H1 (cell line): ENCODE data around the gene RFX3. TPM values are rescaled to one million over a fixed set of nuclear protein-coding genes. Genes with fewer than 3 reads are reported as not detected.

ENCODE experiments used
- CTCF ChIA-PET: fragments of 300-600 bp; sonication (Branson Sonifier 250); formaldehyde crosslinking; loops from one replicate; lab custom pipeline; 2021; ENCODE audit not compliant: partially characterized antibody; lab: Charles Lee
- POLR2A ChIA-PET: fragments of 300-600 bp; sonication (Branson Sonifier 250); formaldehyde crosslinking; loops from one replicate; lab custom pipeline; 2021; ENCODE audit warnings: inconsistent platforms; ENCODE audit not compliant: partially characterized antibody; lab: Charles Lee
- DNase-seq, 2 experiments: peaks; one replicate each; pipeline versions ENCODE4 v3.0.0 to v3.0.0-alpha.2; 2010 to 2022; ENCODE audit warnings: low spot score in 2 of 2, low read depth in 1 of 2, mixed read lengths in 1 of 2
- FAIRE-seq: peaks from 2 replicates; lab custom pipeline; 2011; peaks lifted over from hg19 to GRCh38; lab: Jason Lieb, UNC
- H2AFZ ChIP-seq: 2 replicates; pipeline ENCODE4 v1.8.1; 2012; ENCODE audit warnings: low read length, inconsistent platforms
- H2AK5ac ChIP-seq: 2 replicates; pipeline ENCODE4 v1.6.1; 2013; ENCODE audit warnings: low read depth, low read length
- H2BK120ac ChIP-seq: replicated peaks from 2 replicates; pipeline ENCODE3; 2013; ENCODE audit warnings: low read depth, low read length, inconsistent platforms
- H2BK12ac ChIP-seq: 2 replicates; pipeline ENCODE4 v1.6.1; 2013; ENCODE audit warnings: low read depth, low read length
- H2BK15ac ChIP-seq: 2 replicates; pipeline ENCODE4 v1.6.1; 2013; ENCODE audit warnings: low read length
- H2BK20ac ChIP-seq: 2 replicates; pipeline ENCODE4 v1.6.1; 2013; ENCODE audit warnings: low read length
- H2BK5ac ChIP-seq: 2 replicates; pipeline ENCODE4 v1.6.1; 2013; ENCODE audit warnings: low read depth, low read length
- H3K14ac ChIP-seq: 2 replicates; pipeline ENCODE4 v1.6.1; 2013; ENCODE audit warnings: inconsistent platforms; ENCODE audit not compliant: insufficient read length
- H3K18ac ChIP-seq: 2 replicates; pipeline ENCODE4 v1.6.1; 2013; ENCODE audit warnings: low read length; ENCODE audit errors: extremely low read depth
- H3K23ac ChIP-seq: 2 replicates; pipeline ENCODE4 v1.6.1; 2013; ENCODE audit warnings: inconsistent platforms; ENCODE audit not compliant: insufficient read length
- H3K23me2 ChIP-seq: 2 replicates; pipeline ENCODE4 v1.6.1; 2013; ENCODE audit warnings: low read depth, low read length
- H3K27ac ChIP-seq: 2 replicates; pipeline ENCODE4 v1.6.1; 2011; ENCODE audit warnings: low read depth, low read length, inconsistent platforms
- H3K27me3 ChIP-seq, 4 experiments: replicated peaks in 1 of 4; 1 replicate in 1 of 4; 2 replicates in 3 of 4; pipeline versions ENCODE4 v1.6.1 to v1.8.1; 2011 to 2013; ENCODE audit warnings: low read length in 3 of 4, mild to moderate bottlenecking in 3 of 4, inconsistent platforms in 2 of 4, mixed read lengths in 2 of 4, moderate library complexity in 1 of 4; ENCODE audit not compliant: control insufficient read depth in 3 of 4, insufficient read depth in 3 of 4; ENCODE audit errors: extremely low read depth in 1 of 4
- H3K36me3 ChIP-seq, 4 experiments: 2 replicates each; pipeline versions ENCODE4 v1.6.1 to v1.8.1; 2011 to 2013; ENCODE audit warnings: mild to moderate bottlenecking in 4 of 4, low read length in 3 of 4, moderate library complexity in 2 of 4, control low read depth in 1 of 4, inconsistent platforms in 1 of 4; ENCODE audit not compliant: insufficient read depth in 4 of 4, control insufficient read depth in 2 of 4
- H3K4ac ChIP-seq: replicated peaks from 2 replicates; pipeline ENCODE3; 2013; ENCODE audit warnings: low read length, low read depth, mixed read lengths, inconsistent platforms; ENCODE audit not compliant: insufficient read length
- H3K4me1 ChIP-seq, 4 experiments: replicated peaks in 1 of 4; 1 replicate in 1 of 4; 2 replicates in 3 of 4; pipeline versions ENCODE4 v1.6.1 to v1.8.1; 2011 to 2013; ENCODE audit warnings: low read length in 3 of 4, inconsistent platforms in 2 of 4, mixed read lengths in 1 of 4; ENCODE audit not compliant: insufficient read depth in 4 of 4, control insufficient read depth in 3 of 4
- H3K4me2 ChIP-seq, 2 experiments: 2 replicates each; pipeline versions ENCODE4 v1.6.1 to v1.8.1; 2011 to 2013; ENCODE audit warnings: low read depth in 2 of 2, low read length in 2 of 2, control low read depth in 1 of 2, inconsistent platforms in 1 of 2, mild to moderate bottlenecking in 1 of 2; ENCODE audit not compliant: insufficient read depth in 1 of 2
- H3K4me3 ChIP-seq, 4 experiments: fragments of 200-600, 300-600 bp in 1 of 4; sonication (generic), shearing (Covaris generic), sonication (Bioruptor Twin) in 1 of 4; 2 replicates each; pipeline versions ENCODE4 v1.5.1 to v1.8.1; 2011 to 2016; ENCODE audit warnings: low read length in 4 of 4, low read depth in 3 of 4, control low read depth in 2 of 4, inconsistent platforms in 2 of 4, mild to moderate bottlenecking in 2 of 4, mixed read lengths in 1 of 4, moderate library complexity in 1 of 4; ENCODE audit not compliant: insufficient read depth in 2 of 4; ENCODE audit errors: extremely low read depth in 1 of 4
- H3K56ac ChIP-seq: replicated peaks from 2 replicates; pipeline ENCODE3; 2013; ENCODE audit warnings: low read depth, mild to moderate bottlenecking, mixed read lengths, low read length, inconsistent platforms; ENCODE audit not compliant: insufficient read length
- H3K79me1 ChIP-seq: 2 replicates; pipeline ENCODE4 v1.6.1; 2013; ENCODE audit warnings: low read depth, low read length, control low read depth
- H3K79me2 ChIP-seq, 2 experiments: 2 replicates each; pipeline versions ENCODE4 v1.6.1 to v1.8.1; 2012 to 2013; ENCODE audit warnings: low read length in 2 of 2, mild to moderate bottlenecking in 2 of 2, inconsistent platforms in 1 of 2; ENCODE audit not compliant: insufficient read depth in 2 of 2, control insufficient read depth in 1 of 2
- H3K9ac ChIP-seq, 4 experiments: replicated peaks in 1 of 4; 1 replicate in 1 of 4; 2 replicates in 3 of 4; pipeline versions ENCODE4 v1.6.1 to v1.8.1; 2011 to 2013; ENCODE audit warnings: low read depth in 3 of 4, low read length in 3 of 4, control low read depth in 2 of 4, mild to moderate bottlenecking in 2 of 4, moderate library complexity in 2 of 4, inconsistent platforms in 1 of 4; ENCODE audit errors: extremely low read depth in 1 of 4
- H3K9me3 ChIP-seq, 2 experiments: 2 replicates each; pipeline versions ENCODE4 v1.6.1 to v1.8.1; 2012 to 2013; ENCODE audit warnings: mild to moderate bottlenecking in 2 of 2, moderate library complexity in 2 of 2, control low read depth in 1 of 2, inconsistent platforms in 1 of 2, low read depth in 1 of 2, low read length in 1 of 2, mixed read lengths in 1 of 2; ENCODE audit not compliant: insufficient read depth in 2 of 2
- H4K20me1 ChIP-seq, 2 experiments: replicated peaks in 1 of 2; 2 replicates each; pipeline versions ENCODE3 to v1.8.1; 2011 to 2013; ENCODE audit warnings: inconsistent platforms in 2 of 2, low read length in 2 of 2, mild to moderate bottlenecking in 1 of 2; ENCODE audit not compliant: insufficient read depth in 2 of 2, control insufficient read depth in 1 of 2
- H4K5ac ChIP-seq: 2 replicates; pipeline ENCODE4 v1.6.1; 2013; ENCODE audit warnings: low read length, low read depth, mixed read lengths, inconsistent platforms; ENCODE audit not compliant: insufficient read length
- H4K8ac ChIP-seq: 2 replicates; pipeline ENCODE4 v1.8.0; 2013; ENCODE audit warnings: mild to moderate bottlenecking, moderate library complexity, low read length, inconsistent platforms; ENCODE audit not compliant: insufficient read depth; ENCODE audit errors: extremely low read depth
- H4K91ac ChIP-seq: replicated peaks from 2 replicates; pipeline ENCODE3; 2013; ENCODE audit warnings: low read length, mixed read lengths, inconsistent platforms; ENCODE audit not compliant: insufficient read length
- ATF3 ChIP-seq: IDR thresholded peaks from 2 replicates; pipeline ENCODE4 v1.6.1; 2011; ENCODE audit warnings: low read depth, mild to moderate bottlenecking, low read length; ENCODE audit not compliant: insufficient read depth
- CHD1 ChIP-seq: IDR thresholded peaks from 2 replicates; pipeline ENCODE4 v1.6.1; 2012; ENCODE audit warnings: low read depth, low read length, improper control_type of control experiment
- CHD2 ChIP-seq: IDR thresholded peaks from 2 replicates; pipeline ENCODE4 v1.6.1; 2012; ENCODE audit warnings: low read length, improper control_type of control experiment
- EGR1 ChIP-seq: IDR thresholded peaks from 2 replicates; pipeline ENCODE4 v1.6.1; 2011; ENCODE audit warnings: low read depth, low read length, borderline replicate concordance
- GTF2F1 ChIP-seq: IDR thresholded peaks from 2 replicates; pipeline ENCODE4 v1.6.1; 2012; ENCODE audit warnings: low read depth, low read length, improper control_type of control experiment, borderline replicate concordance
- JUN ChIP-seq: IDR thresholded peaks from 2 replicates; pipeline ENCODE4 v1.6.1; 2011; ENCODE audit warnings: low read depth, mild to moderate bottlenecking, improper control_type of control experiment, low read length
- MAFK ChIP-seq: IDR thresholded peaks from 2 replicates; pipeline ENCODE4 v1.6.1; 2012; ENCODE audit warnings: low read depth, mild to moderate bottlenecking, improper control_type of control experiment, low read length
- NRF1 ChIP-seq: IDR thresholded peaks from 2 replicates; pipeline ENCODE4 v1.6.1; 2011; ENCODE audit warnings: mild to moderate bottlenecking, low read depth, low read length, improper control_type of control experiment
- POLR2A ChIP-seq, 2 experiments: IDR thresholded peaks; 1 replicate in 1 of 2; 2 replicates in 1 of 2; pipeline ENCODE4 v1.6.1; 2011; ENCODE audit warnings: low read depth in 2 of 2, low read length in 2 of 2, mild to moderate bottlenecking in 2 of 2; ENCODE audit errors: control extremely low read depth in 1 of 2
- POU5F1 ChIP-seq: IDR thresholded peaks from 2 replicates; pipeline ENCODE4 v1.6.1; 2011; ENCODE audit warnings: low read depth, mild to moderate bottlenecking, low read length, moderate library complexity
- RFX5 ChIP-seq: IDR thresholded peaks from 2 replicates; pipeline ENCODE4 v1.6.1; 2011; ENCODE audit warnings: low read depth, low read length, improper control_type of control experiment, borderline replicate concordance
- TEAD4 ChIP-seq: IDR thresholded peaks from 2 replicates; pipeline ENCODE4 v1.6.1; 2012; ENCODE audit warnings: low read depth, low read length, inconsistent platforms, mixed read lengths
- WGBS, 2 experiments: shearing (Covaris generic) in 1 of 2; methylation state at CpG; one replicate each; pipeline versions ENCODE4 v1.1.6 to v1.1.7; 2013 to 2015; ENCODE audit warnings: low lambda C conversion rate in 2 of 2, mixed read lengths in 2 of 2, inconsistent platforms in 1 of 2, low coverage in 1 of 2, missing lambda C conversion rate in 1 of 2; ENCODE audit not compliant: insufficient replicate concordance in 2 of 2, insufficient coverage in 1 of 2, insufficient read length in 1 of 2; ENCODE audit errors: extremely low coverage in 1 of 2, missing lambda C conversion rate in 1 of 2; 5-methylcytosine and 5-hydroxymethylcytosine counted together
- polyA plus RNA-seq, 7 experiments: library from polyadenylated mRNA; depleted of rRNA in 3 of 7; stranded (reverse) in 5 of 7; unstranded in 2 of 7; fragments of >200 nt in 5 of 7; fragments of 200-250 nt in 2 of 7; gene quantifications; 1 replicate in 5 of 7; 2 replicates in 1 of 7; 4 replicates in 1 of 7; pipeline versions ENCODE4 v1.2.1 to v1.2.3, GENCODE V29; 2011 to 2013; ENCODE audit warnings: missing spikeins in 2 of 7, mixed read lengths in 2 of 7
- total RNA-seq: library from RNA; stranded (reverse); fragmentation: NEBNext Ultra II Directional; extraction: Animal tissue kit (Norgen Biotek cat#: 25700); gene quantifications from 2 replicates; pipeline ENCODE4 v1.2.1, GENCODE V29; 2021

The RFX3 gene
- total and polyA plus RNA-seq, 2 of the 8 experiments (the other 6 are each of a cell fraction or from before 2014, with no cell fraction given): 4.9 to 22.6 TPM

DNA sequence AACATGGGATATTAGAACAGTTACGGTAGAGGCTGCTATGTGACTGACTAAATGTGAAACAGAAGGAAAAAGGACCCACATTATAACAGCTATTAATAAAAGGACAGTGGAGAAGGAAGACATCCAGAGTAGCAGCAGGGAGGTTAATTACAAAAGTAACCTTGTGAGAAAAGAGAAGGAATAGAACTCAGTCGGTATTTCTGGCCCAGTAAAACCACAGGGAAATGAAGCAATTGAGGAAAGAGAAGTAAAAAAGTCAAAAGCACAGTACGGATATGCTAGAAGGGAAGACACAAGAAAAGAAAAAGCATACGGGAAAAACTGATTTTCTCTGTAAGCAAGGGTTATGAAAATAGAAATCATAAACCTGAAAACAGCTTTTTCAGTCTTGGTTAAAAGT lies 164.7 kb downstream of the RFX3 start:
- H2BK15ac ChIP-seq: no peak overlapping the region
- H3K4me1 ChIP-seq: peaks cover 0 to 6% (median 1%) of the 10 kb centered on the region in 4 experiments; a peak in 1 of 7 replicates
- no peak overlapping the region for H3K4me2 ChIP-seq
- no peak overlapping the region for H3K56ac ChIP-seq
- H3K23ac ChIP-seq: no peak overlapping the region
- H4K8ac ChIP-seq: no peak overlapping the region
- no peak overlapping the region for H3K18ac ChIP-seq
- no peak overlapping the region for H2AFZ ChIP-seq
- H4K5ac ChIP-seq: no peak overlapping the region
- no peak overlapping the region for H3K4ac ChIP-seq
- no peak overlapping the region for H2AK5ac ChIP-seq
- no peaks in the 10 kb centered on the region; a peak in 1 of 4 replicates for H3K9me3 ChIP-seq
- H4K20me1 ChIP-seq: no peaks in the 10 kb centered on the region
- H2BK20ac ChIP-seq: no peak overlapping the region
- no peaks in the 10 kb centered on the region for H3K79me1 ChIP-seq
- no peak overlapping the region for H3K14ac ChIP-seq
- no peaks in the 10 kb centered on the region for H3K27me3 ChIP-seq
- H3K36me3 ChIP-seq: no peaks in the 10 kb centered on the region
- no peak for TF ChIP-seq CHD1
- no peak for TF ChIP-seq NRF1
- TF ChIP-seq EGR1: no peak
- no peak for TF ChIP-seq JUN
- TF ChIP-seq POLR2A (IDR thresholded peaks at IDR 0.05; ENCODE audit: control extremely low read depth in 1 of 2, low read depth in 2 of 2, low read length in 2 of 2): no peak
- no peak for TF ChIP-seq MAFK
- no peak for TF ChIP-seq TEAD4
- TF ChIP-seq CHD2: no peak
- no peak for TF ChIP-seq RFX5
- TF ChIP-seq GTF2F1: no peak
- no peak for TF ChIP-seq POU5F1
- no peak for TF ChIP-seq ATF3
- TF ChIP-seq, all 59 proteins: peak for 0
- Histone ChIP-seq H4K91ac (no peak overlapping the region), H2BK5ac (peak overlapping the region; percentile 45; the same call in 1 of the 2 replicates), H3K4me3 (no peak overlapping the region), H2BK12ac (no peak overlapping the region), H3K9ac (no peak overlapping the region), H3K27ac (no peak overlapping the region), H2BK120ac (no peak overlapping the region), H3K23me2 (no peaks in the 10 kb centered on the region; the same call in 1 of the 2 replicates), H3K79me2 (no peaks in the 10 kb centered on the region)
- ChIA-PET CTCF (no interaction called here), POLR2A (no interaction called here)
- FAIRE-seq (no peak), DNase-seq (no peak)
- 88% methylated on average over 4 of the region's 4 CpGs; no CpG with 5 or more reads in 1 of the 2 experiments for WGBS, 2 experiments
